ENCODE data around the gene SGCD.

Gene SGCD

DNA sequence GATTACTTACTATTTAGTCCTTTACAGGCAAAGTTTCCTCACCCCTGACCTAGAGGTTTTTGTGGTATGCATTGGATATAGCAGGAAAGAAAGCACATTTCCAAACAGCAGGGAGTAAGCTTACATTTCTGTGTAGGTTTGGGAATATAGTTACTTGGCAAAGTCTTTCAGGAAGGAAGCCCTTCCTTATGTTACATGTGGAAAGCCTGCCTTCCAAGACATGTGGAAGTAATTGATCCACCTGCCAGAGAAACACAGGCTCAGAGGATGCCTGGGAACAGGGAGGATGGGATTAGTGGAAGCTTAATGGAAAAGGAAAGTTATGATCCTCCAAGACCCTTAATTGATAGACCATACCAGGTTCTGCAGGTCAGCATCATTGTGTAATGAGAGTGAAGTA is 435.8 kb downstream of the SGCD start:
- TF ChIP-seq, protein P1, sequence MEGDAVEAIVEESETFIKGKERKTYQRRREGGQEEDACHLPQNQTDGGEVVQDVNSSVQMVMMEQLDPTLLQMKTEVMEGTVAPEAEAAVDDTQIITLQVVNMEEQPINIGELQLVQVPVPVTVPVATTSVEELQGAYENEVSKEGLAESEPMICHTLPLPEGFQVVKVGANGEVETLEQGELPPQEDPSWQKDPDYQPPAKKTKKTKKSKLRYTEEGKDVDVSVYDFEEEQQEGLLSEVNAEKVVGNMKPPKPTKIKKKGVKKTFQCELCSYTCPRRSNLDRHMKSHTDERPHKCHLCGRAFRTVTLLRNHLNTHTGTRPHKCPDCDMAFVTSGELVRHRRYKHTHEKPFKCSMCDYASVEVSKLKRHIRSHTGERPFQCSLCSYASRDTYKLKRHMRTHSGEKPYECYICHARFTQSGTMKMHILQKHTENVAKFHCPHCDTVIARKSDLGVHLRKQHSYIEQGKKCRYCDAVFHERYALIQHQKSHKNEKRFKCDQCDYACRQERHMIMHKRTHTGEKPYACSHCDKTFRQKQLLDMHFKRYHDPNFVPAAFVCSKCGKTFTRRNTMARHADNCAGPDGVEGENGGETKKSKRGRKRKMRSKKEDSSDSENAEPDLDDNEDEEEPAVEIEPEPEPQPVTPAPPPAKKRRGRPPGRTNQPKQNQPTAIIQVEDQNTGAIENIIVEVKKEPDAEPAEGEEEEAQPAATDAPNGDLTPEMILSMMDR (IDR thresholded peaks at IDR 0.05; ENCODE audit: low read depth, low read length) = no peak
- no peak for DNase-seq (ENCODE audit: extremely low read depth, low read depth)

DNA sequence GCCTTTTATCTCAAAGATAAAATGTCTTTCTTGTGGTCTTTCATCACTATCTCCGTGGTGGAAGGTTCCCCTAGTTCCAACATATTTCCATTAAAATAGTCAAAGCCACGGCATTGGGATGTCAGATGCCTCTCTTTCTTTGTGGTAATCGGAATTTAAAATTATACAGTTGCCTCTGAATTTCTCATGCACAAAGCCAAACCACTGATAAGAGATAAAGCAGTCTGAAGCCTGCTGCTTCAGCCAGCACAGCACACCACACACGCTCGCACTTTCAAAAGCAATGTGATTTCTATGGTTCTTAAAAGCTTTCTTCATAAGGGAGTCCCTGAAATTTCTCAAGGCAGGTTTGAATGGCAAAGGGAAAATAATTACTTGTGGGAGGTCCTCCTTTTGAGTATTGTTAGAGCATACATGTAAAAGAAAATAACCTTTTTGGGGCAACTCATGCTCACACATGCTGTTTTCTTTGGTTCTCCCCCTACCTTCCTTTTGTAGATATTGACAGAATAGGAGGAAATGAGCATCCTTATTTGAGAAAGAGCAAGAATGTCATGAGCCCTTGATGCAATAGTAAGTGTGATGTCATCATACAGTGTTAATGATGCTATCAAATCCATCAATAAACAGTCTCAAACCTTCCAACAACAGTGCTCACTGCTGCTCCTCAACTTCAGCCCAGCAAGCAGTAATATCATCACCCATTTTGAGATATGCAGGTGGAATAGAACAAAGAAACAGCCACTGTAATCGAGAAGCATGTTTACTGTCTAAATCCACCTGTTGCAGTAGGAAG is 437.4 kb downstream of the SGCD start:
- no peak for DNase-seq (ENCODE audit: extremely low read depth, low read depth)
- TF ChIP-seq, protein P1 (IDR thresholded peaks at IDR 0.05; ENCODE audit: low read depth, low read length) = no peak

DNA sequence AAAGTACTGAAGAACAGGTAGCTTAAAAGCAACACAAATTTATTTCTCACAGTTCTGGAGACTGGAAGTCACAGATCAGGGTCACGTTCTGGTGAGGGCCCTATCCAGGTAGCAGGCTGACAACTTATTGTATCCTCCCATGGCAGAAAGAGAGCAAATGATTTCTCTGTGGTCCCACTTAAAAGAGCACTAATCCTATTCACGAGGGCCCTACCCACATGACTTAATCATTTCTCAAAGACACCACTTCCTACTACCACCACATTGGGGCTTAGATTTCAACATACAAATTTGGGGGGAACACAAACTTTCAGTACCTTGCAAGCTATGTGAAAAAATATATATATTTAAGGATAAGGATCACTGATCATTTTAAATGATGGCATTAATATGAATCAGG is 447.3 kb downstream of the SGCD start:
- TF ChIP-seq, protein P1 (IDR thresholded peaks at IDR 0.05; ENCODE audit: low read depth, low read length) = no peak
- DNase-seq (ENCODE audit: extremely low read depth, low read depth) = no peak

DNA sequence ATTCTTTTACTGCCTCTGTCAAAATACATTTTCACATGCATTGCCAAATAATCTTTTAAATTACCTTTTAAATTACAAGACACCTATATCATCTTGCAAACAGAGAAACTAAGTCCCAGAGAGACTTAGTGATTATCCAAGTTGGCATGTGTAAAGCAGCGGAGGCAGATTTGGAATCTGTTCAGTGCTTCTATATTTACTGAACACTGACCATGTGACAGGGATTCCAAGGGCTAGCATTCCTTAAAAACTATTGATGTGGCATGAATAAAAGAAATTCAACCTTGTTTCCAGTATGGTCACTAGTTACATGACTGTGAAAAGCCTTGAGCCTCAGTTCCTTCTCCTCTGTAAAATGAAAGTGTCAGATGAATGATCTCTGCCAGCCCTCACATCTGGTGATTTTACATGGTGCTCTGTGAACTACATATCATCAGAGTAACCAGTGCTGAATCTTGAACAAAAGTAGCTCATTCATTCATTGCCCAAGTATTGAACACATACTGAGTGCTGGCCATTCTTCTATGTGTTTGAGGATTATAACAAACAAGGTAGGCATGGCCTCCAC is 451.3 kb downstream of the SGCD start:
- TF ChIP-seq, protein P1 (IDR thresholded peaks at IDR 0.05; ENCODE audit: low read depth, low read length) = no peak
- DNase-seq (ENCODE audit: extremely low read depth, low read depth) = no peak

DNA sequence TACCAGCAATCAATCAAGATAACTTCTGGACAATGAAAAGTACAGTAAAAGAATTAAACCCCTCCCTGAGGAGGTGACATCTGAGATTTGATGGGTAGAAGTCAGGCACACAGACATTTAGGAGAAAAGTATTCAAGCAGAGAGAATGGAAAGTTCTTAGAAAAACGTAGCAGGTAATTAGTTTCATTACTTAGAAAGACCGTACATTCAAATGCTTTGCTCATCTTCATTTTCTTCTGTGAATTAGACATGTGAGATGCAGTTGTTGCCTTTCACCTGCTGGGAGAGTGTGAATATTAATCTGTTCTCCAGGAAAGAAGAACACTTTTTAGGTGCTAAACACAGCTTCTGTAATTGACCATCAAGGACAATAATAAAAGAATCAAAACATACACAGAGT is 451.8 kb downstream of the SGCD start:
- no peak for DNase-seq (ENCODE audit: extremely low read depth, low read depth)
- TF ChIP-seq, protein P1 (IDR thresholded peaks at IDR 0.05; ENCODE audit: low read depth, low read length) = no peak

DNA sequence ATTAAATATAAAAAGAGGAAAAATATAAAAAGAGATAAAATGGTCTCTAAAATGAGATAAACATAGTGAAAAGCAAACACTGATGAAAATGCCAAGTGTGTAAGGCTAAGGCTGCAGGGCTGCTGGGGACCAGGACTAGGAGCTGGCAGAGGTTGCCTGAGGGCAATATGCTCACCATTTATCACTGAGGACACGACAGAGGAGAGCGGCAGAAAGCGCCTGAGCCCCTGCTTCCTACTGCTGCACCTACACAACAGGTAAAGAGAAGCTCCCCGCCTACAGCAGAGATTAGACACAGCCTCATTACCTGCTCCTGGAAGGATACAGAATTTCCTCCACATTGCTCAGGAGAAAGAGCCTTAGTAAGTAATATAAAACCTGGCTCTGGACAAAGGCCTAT is 452.5 kb downstream of the SGCD start:
- TF ChIP-seq, protein P1 (IDR thresholded peaks at IDR 0.05; ENCODE audit: low read depth, low read length) = no peak
- DNase-seq (ENCODE audit: extremely low read depth, low read depth) = no peak

DNA sequence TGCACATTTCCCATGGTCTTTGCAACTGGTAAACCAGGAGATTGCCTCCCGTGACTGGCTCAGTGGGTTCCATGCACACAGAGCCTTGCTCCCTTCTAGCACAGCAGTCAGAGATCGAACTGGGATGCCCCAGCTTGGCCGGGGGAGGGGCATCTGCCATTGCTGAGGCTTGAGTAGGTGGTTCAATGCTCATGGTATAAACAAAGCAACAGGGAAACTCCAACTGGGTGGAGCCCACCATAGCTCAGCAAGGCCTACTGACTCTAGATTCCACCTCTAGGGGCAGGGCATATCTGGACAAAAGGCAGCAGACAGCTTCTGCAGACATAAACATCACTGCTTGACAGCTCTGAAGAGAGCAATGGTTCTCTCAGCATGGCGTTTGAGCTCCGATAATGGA is 456.1 kb downstream of the SGCD start:
- TF ChIP-seq, protein P1 (IDR thresholded peaks at IDR 0.05; ENCODE audit: low read depth, low read length) = no peak
- no peak for DNase-seq (ENCODE audit: extremely low read depth, low read depth)
